CD8-positive, alpha-beta memory T cell (primary cell): ENCODE measurements around the gene CR1L. TPM values are rescaled to one million over a fixed set of nuclear protein-coding genes. Genes with fewer than 3 reads are reported as not detected.
"Not testable (repeated sequence)": the region's sequence is repeated elsewhere in the genome, so short reads cannot be mapped to it uniquely, and the experiment has no call there.

Source experiments
- CTCF ChIA-PET: fragments of 350-600 bp; sonication (Branson Sonifier 250); formaldehyde crosslinking; loops from one replicate; lab custom pipeline; 2021; ENCODE audit warnings: antibody characterized with exemption; lab: Charles Lee
- POLR2A ChIA-PET: fragments of 350-600 bp; sonication (Branson Sonifier 250); formaldehyde crosslinking; loops from one replicate; lab custom pipeline; 2021; ENCODE audit warnings: antibody characterized with exemption; lab: Charles Lee
- DNase-seq, 5 donors: peaks; one replicate each; pipeline versions ENCODE4 v3.0.0 to v3.0.0-alpha.2; 2020 to 2022; ENCODE audit warnings: mixed read lengths in 1 of 5
- H3K27ac ChIP-seq: one replicate; pipeline ENCODE4 v1.7.0; 2013; ENCODE audit warnings: low read depth, mild to moderate bottlenecking, low read length, moderate library complexity
- H3K27me3 ChIP-seq: 2 replicates; pipeline ENCODE4 v1.7.0; 2013; ENCODE audit warnings: low read length, mild to moderate bottlenecking; ENCODE audit not compliant: insufficient read depth, poor library complexity, severe bottlenecking
- H3K36me3 ChIP-seq: 2 replicates; pipeline ENCODE4 v1.7.0; 2013; ENCODE audit warnings: mild to moderate bottlenecking, low read length, moderate library complexity; ENCODE audit not compliant: insufficient read depth
- H3K4me1 ChIP-seq: 2 replicates; pipeline ENCODE4 v1.7.0; 2013; ENCODE audit warnings: mild to moderate bottlenecking, low read length, moderate library complexity; ENCODE audit not compliant: insufficient read depth
- H3K4me3 ChIP-seq: 2 replicates; pipeline ENCODE4 v1.7.0; 2013; ENCODE audit warnings: mild to moderate bottlenecking, low read length
- H3K9me3 ChIP-seq: 2 replicates; pipeline ENCODE4 v1.7.0; 2013; ENCODE audit warnings: mild to moderate bottlenecking, low read length
- H3K27ac Mint-ChIP-seq, 8 donors: one replicate each; pipeline ENCODE4 v1.8.0; 2020 to 2021; ENCODE audit warnings: mixed read lengths in 8 of 8, mild to moderate bottlenecking in 6 of 8, inconsistent platforms in 3 of 8, moderate library complexity in 3 of 8
- H3K27me3 Mint-ChIP-seq, 2 donors: one replicate each; pipeline ENCODE4 v1.8.0; 2020 to 2021; ENCODE audit warnings: mixed read lengths in 2 of 2, mild to moderate bottlenecking in 1 of 2, moderate library complexity in 1 of 2
- H3K36me3 Mint-ChIP-seq, 3 donors: one replicate each; pipeline ENCODE4 v1.8.0; 2020 to 2021; ENCODE audit warnings: mixed read lengths in 3 of 3, inconsistent platforms in 1 of 3, mild to moderate bottlenecking in 1 of 3
- H3K4me1 Mint-ChIP-seq, 3 donors: one replicate each; pipeline ENCODE4 v1.8.0; 2020 to 2021; ENCODE audit warnings: mixed read lengths in 3 of 3, inconsistent platforms in 1 of 3, mild to moderate bottlenecking in 1 of 3
- H3K4me3 Mint-ChIP-seq, 7 donors: one replicate each; pipeline ENCODE4 v1.8.0; 2020 to 2021; ENCODE audit warnings: mixed read lengths in 7 of 7, mild to moderate bottlenecking in 6 of 7, moderate library complexity in 4 of 7, inconsistent platforms in 2 of 7
- H3K9me3 Mint-ChIP-seq, 5 donors: one replicate each; pipeline ENCODE4 v1.8.0; 2020 to 2022; ENCODE audit warnings: mixed read lengths in 5 of 5, mild to moderate bottlenecking in 3 of 5, moderate library complexity in 2 of 5, inconsistent platforms in 1 of 5
- polyA plus RNA-seq: library from polyadenylated mRNA; unstranded; fragments of 300-500 nt; fragmentation: Illumina TruSeq; gene quantifications from one replicate; pipeline ENCODE4 v1.2.3, GENCODE V29; 2021
- total RNA-seq, 2 experiments: library from RNA; stranded (reverse); gene quantifications; one replicate each; pipeline ENCODE4 v1.2.3, GENCODE V29; 2021

CR1L gene
- total and polyA plus RNA-seq, 3 experiments from 2014 or later = not detected

DNA sequence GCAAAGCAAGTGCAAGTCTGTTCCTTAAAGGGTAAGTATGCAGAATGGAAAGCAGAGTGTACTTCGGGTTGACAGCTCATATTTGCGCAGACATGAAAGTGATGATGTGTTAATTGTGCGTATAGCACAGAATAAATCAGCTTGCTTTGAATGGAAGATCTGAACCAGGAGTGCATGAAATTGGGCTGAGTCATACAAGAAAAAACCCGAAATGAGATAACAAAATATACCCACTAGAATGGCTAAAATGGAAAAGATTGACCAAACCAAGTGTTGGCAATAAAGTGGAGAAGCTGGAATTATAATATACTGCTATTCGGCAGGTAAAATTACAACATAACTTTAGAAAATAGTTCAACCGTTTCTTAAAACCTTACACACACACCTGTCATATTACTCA is 28.5 kb downstream of the CR1L start:
- DNase-seq = no peak
- Histone ChIP-seq H3K27me3 (peaks cover 13% of the 10 kb centered on the region), H3K4me1 (no peaks in the 10 kb centered on the region), H3K9me3 (no peaks in the 10 kb centered on the region), H3K36me3 (no peaks in the 10 kb centered on the region), H3K4me3 (no peak overlapping the region), H3K27ac (no peak overlapping the region)
- POLR2A ChIA-PET = no interaction called here
- H3K4me1 Mint-ChIP-seq = peaks cover 0 to 3% (median 0%) of the 10 kb centered on the region in 3 donors
- no peaks in the 10 kb centered on the region for H3K36me3 Mint-ChIP-seq
- no peak overlapping the region for H3K27ac Mint-ChIP-seq
- no peaks in the 10 kb centered on the region for H3K9me3 Mint-ChIP-seq
- CTCF ChIA-PET = no interaction called here
- H3K4me3 Mint-ChIP-seq = no peak overlapping the region
- H3K27me3 Mint-ChIP-seq = peaks cover 18 to 63% of the 10 kb centered on the region in 2 donors

DNA sequence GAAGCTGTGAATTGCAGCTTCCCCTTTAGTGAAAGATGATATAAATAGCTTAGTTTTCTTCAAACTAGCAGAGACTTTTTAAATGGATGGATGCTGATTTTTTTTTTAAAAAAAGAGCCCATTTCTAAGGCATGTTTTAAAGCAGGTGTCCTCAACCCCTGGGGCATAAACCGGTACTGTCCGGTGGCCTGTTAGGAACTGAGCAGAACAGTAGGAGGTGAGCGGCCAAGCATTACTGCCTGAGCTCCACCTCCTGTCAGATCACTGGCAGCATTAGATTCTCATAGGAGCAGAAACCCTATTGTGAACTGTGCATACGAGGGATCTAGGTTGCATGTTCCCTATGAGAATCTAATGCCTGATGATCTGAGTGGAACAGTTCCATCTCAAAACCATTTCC is 31.2 kb downstream of the CR1L start:
- peaks cover 6 to 51% of the 10 kb centered on the region in 2 donors for H3K27me3 Mint-ChIP-seq
- Histone ChIP-seq H3K4me1 (no peaks in the 10 kb centered on the region), H3K36me3 (no peaks in the 10 kb centered on the region), H3K9me3 (no peaks in the 10 kb centered on the region), H3K27ac (no peak overlapping the region), H3K27me3 (no peaks in the 10 kb centered on the region), H3K4me3 (no peak overlapping the region)
- no peaks in the 10 kb centered on the region for H3K4me1 Mint-ChIP-seq
- H3K27ac Mint-ChIP-seq = no peak overlapping the region
- no peak overlapping the region for H3K4me3 Mint-ChIP-seq
- POLR2A ChIA-PET = no interaction called here
- DNase-seq = no peak
- no peaks in the 10 kb centered on the region for H3K36me3 Mint-ChIP-seq
- no peaks in the 10 kb centered on the region for H3K9me3 Mint-ChIP-seq
- CTCF ChIA-PET = no interaction called here

DNA sequence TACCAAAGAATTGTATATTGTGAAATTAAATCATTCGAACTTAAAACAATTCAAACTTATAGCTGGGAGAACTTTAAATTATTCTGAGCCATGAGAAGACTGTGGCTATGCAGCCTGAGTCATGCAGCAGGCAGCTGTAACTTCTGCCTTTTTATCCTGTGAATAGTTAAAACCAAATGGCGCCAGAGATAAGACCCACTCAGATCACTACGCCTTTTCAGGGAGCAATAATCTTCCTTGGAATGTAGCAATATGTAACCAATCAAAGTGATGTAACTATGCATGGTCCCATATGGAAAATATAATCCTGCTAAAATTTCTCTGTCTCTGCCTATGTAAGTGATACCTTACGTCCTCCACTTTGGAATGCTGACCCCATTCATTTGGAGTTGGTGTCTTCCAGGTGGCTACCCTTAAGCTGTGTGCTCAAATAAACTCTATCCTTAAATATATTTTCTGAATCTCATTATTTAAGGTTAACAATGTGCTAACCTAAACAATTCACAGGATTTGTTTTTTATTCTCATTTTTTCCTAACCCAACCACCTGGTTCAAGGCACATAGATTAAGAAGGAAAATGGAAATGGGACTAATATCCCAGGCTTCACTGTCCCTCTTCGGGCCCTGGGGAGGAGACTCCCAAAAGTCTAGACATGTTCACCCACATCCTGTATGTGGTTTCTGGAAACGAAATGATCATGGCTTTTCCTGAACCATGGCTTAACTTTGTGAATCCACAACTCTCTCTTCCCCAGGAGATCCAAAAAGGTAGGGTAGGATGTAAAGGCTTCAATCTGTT is 35.9 kb downstream of the CR1L start:
- H3K36me3 Mint-ChIP-seq, H3K4me3 ChIP-seq, H3K27me3 ChIP-seq, DNase-seq, H3K27ac ChIP-seq, H3K9me3 Mint-ChIP-seq, CTCF ChIA-PET, H3K9me3 ChIP-seq, H3K36me3 ChIP-seq, H3K27ac Mint-ChIP-seq, POLR2A ChIA-PET, H3K4me1 Mint-ChIP-seq, H3K4me3 Mint-ChIP-seq, H3K4me1 ChIP-seq: not testable (repeated sequence)
- H3K27me3 Mint-ChIP-seq = peaks cover 4 to 24% of the 10 kb centered on the region in 2 donors

DNA sequence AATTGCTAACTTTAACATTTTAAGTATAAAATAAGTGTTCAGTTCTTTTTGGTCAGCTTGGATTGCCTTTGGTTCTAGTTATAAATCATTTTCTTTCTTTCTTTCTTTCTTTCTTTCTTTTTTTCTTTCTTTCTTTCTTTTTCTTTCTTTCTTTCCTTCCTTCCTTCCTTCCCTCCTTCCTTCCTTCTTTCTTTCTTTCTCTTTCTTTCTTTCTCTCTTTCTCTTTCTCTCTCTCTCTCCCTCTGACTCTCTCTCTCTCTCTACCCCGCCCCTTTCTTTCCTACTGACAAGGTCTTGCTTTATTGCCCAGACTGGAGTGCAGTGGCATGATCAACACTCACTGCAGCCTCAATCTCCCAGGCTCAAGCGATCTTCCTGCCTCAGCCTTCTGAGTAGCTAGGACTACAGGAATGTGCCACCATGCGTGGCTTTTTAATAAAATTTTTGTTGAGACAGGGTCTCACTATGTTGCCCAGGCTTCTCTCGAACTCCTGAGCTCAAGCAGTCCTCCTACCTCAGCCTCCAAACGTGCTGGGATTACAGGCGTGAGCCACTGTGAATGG is 38.0 kb downstream of the CR1L start:
- H3K4me1 ChIP-seq, POLR2A ChIA-PET, H3K4me1 Mint-ChIP-seq, H3K27ac Mint-ChIP-seq, H3K36me3 ChIP-seq, H3K9me3 Mint-ChIP-seq, H3K4me3 ChIP-seq, H3K27ac ChIP-seq, CTCF ChIA-PET, H3K9me3 ChIP-seq, H3K4me3 Mint-ChIP-seq, H3K36me3 Mint-ChIP-seq, DNase-seq, H3K27me3 ChIP-seq: not testable (repeated sequence)
- H3K27me3 Mint-ChIP-seq = peaks cover 2 to 16% of the 10 kb centered on the region in 2 donors

DNA sequence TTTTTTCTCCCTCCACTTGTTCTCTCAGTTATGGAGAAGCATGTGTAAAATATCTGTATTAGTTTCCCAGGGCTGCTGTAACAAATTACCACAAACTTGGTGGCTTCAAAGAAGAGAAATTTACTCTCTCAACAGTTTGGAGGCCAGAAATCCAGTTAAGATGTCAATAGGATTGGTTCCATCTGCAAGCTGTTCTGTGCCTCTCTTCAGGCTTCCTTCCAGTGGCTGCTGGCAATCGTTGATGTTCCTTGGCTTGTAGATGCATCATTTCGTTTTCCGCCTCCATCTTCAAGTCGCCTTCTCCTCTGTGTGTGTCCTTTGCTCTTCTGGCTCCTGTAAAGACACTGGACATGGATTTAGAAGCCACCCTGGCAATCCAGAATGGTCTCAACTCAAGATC is 45.6 kb downstream of the CR1L start:
- H3K9me3 Mint-ChIP-seq, H3K4me3 Mint-ChIP-seq, POLR2A ChIA-PET, H3K27ac ChIP-seq, DNase-seq, H3K4me1 ChIP-seq, H3K36me3 Mint-ChIP-seq, H3K36me3 ChIP-seq, H3K9me3 ChIP-seq, H3K27me3 ChIP-seq, H3K27ac Mint-ChIP-seq, H3K4me1 Mint-ChIP-seq, H3K4me3 ChIP-seq: not testable (repeated sequence)
- CTCF ChIA-PET = interaction anchor here (1.5 kb wide), 1 partner anchor 107 kb away, joined by 6 read pairs; no protein-coding TSS in a partner anchor
- peaks cover 8 to 22% of the 10 kb centered on the region in 2 donors for H3K27me3 Mint-ChIP-seq

DNA sequence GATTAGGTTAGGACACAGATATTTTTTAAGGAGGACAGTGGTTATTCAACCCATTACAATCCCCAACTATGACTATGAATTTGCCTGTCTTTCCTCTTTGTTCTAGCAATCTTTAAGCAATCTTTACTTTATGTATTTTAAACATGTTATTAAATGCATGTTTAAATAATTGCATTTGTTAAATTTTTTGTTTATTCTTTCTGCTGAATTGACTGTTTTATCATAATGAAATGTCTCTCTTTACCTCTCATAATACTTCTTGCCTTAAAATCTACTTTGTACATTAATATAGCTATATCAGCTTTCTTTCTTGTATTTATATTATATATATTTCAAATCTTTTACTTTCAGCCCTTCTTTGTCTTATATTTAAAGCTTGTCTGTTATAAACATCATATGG is 46.1 kb downstream of the CR1L start:
- Mint-ChIP-seq H3K4me3 (no peak overlapping the region), H3K27ac (no peak overlapping the region), H3K9me3 (no peaks in the 10 kb centered on the region), H3K27me3 (peaks cover 8 to 26% of the 10 kb centered on the region in 2 donors), H3K4me1 (no peaks in the 10 kb centered on the region), H3K36me3 (no peaks in the 10 kb centered on the region)
- CTCF ChIA-PET = interaction anchor here (1.5 kb wide), 1 partner anchor 106 kb away, joined by 6 read pairs; no protein-coding TSS in a partner anchor
- no peaks in the 10 kb centered on the region for H3K4me1 ChIP-seq
- no peak for DNase-seq
- no peaks in the 10 kb centered on the region for H3K9me3 ChIP-seq
- H3K27me3 ChIP-seq = no peaks in the 10 kb centered on the region
- POLR2A ChIA-PET = no interaction called here
- H3K4me3 ChIP-seq = no peak overlapping the region
- H3K36me3 ChIP-seq = no peaks in the 10 kb centered on the region
- no peak overlapping the region for H3K27ac ChIP-seq

DNA sequence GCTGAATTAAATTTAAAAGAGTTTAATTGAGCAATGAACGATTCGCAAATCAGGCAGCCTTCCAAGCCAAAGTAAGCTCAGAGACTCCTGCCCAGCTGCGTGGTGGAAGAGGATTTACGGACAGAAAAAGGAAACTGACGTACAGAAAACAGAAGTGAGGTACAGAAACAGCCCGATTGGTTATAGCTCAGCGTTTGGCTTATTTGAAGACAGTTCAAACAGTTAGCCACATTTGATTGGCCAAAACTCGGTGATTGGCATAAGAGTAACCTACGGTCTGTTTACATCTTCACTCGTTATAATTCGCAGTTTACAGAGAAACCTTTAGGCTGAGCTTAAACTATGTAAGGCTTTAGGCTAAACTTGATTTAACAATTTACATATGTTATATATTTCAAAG is 46.9 kb downstream of the CR1L start:
- no peak overlapping the region for H3K4me3 Mint-ChIP-seq
- H3K27me3 Mint-ChIP-seq = peaks cover 8 to 29% of the 10 kb centered on the region in 2 donors
- POLR2A ChIA-PET = no interaction called here
- H3K4me1 Mint-ChIP-seq = no peaks in the 10 kb centered on the region
- no peak for DNase-seq
- no peaks in the 10 kb centered on the region for H3K9me3 Mint-ChIP-seq
- Histone ChIP-seq H3K36me3 (no peaks in the 10 kb centered on the region), H3K4me1 (no peaks in the 10 kb centered on the region), H3K27me3 (no peaks in the 10 kb centered on the region), H3K9me3 (no peaks in the 10 kb centered on the region), H3K4me3 (no peak overlapping the region), H3K27ac (no peak overlapping the region)
- CTCF ChIA-PET = interaction anchor here (1.5 kb wide), 1 partner anchor 105 kb away, joined by 6 read pairs; no protein-coding TSS in a partner anchor
- no peak overlapping the region for H3K27ac Mint-ChIP-seq
- no peaks in the 10 kb centered on the region for H3K36me3 Mint-ChIP-seq

DNA sequence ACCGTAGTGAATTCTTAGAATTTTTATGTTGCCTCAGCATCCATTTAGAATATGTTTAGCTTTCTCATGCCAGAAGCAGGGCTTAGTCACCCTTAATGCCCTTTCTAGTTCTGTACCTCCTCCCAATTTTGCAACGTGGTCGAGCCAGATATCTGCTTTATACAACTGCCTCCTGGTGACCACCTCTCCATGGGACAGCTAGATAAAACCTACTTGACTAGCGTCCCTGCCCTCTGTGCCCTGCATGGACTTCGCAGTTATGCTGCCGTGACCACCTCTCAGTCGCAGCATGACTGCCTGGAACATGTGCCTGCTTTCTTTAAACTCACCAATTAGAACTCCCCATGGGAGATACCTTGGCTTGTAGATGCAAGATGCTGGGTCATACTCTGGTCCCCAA is 47.4 kb downstream of the CR1L start:
- CTCF ChIA-PET = interaction anchor here (1.5 kb wide), 1 partner anchor 105 kb away, joined by 6 read pairs; no protein-coding TSS in a partner anchor
- H3K27me3 Mint-ChIP-seq = peaks cover 8 to 29% of the 10 kb centered on the region in 2 donors
- H3K36me3 Mint-ChIP-seq, H3K27ac ChIP-seq, DNase-seq, H3K4me3 Mint-ChIP-seq, H3K9me3 ChIP-seq, H3K27me3 ChIP-seq, H3K4me1 ChIP-seq, H3K4me3 ChIP-seq, H3K27ac Mint-ChIP-seq, H3K9me3 Mint-ChIP-seq, H3K4me1 Mint-ChIP-seq, POLR2A ChIA-PET, H3K36me3 ChIP-seq: not testable (repeated sequence)
